NCI-H1105 (cell line): ENCODE data around the gene LRRC74B.
"Not testable (repeated sequence)": the region's sequence is repeated elsewhere in the genome, so short reads cannot be mapped to it uniquely, and the experiment has no call there.

Source experiments
- DNase-seq: peaks from one replicate; lab custom pipeline; 2025; lab: John Stamatoyannopoulos, UW

LRRC74B gene

GRCh38 chr22:21054714-21055563 is 9.2 kb downstream of the LRRC74B start:
- no peak for DNase-seq

- no peak for DNase-seq
Measured at GRCh38 chr22:21055564-21055834, 9.8 kb downstream of the LRRC74B start.

- DNase-seq: no peak
Measured at GRCh38 chr22:21055880-21056319, 10.2 kb downstream of the LRRC74B start.

- DNase-seq: not testable (repeated sequence)
Measured at GRCh38 chr22:21060363-21060762, 14.6 kb downstream of the LRRC74B start.

- DNase-seq: not testable (repeated sequence)
Measured at GRCh38 chr22:21061660-21062321, 16.0 kb downstream of the LRRC74B start.

GRCh38 chr22:21064425-21064824 is 18.7 kb downstream of the LRRC74B start:
- not testable (repeated sequence) for DNase-seq

- DNase-seq: no peak
Measured at GRCh38 chr22:21064917-21065864, 19.4 kb downstream of the LRRC74B start.

GRCh38 chr22:21067075-21067900 is 21.5 kb downstream of the LRRC74B start:
- DNase-seq: no peak

GRCh38 chr22:21067901-21068680 is 22.3 kb downstream of the LRRC74B start:
- DNase-seq: no peak

GRCh38 chr22:21068681-21069276 is 23.0 kb downstream of the LRRC74B start:
- DNase-seq: no peak

GRCh38 chr22:21069375-21069774 is 23.6 kb downstream of the LRRC74B start:
- DNase-seq: no peak

- DNase-seq: no peak
Measured at GRCh38 chr22:21070690-21071615, 25.2 kb downstream of the LRRC74B start.

- DNase-seq: not testable (repeated sequence)
Measured at GRCh38 chr22:21071796-21072195, 26.1 kb downstream of the LRRC74B start.

- DNase-seq: no peak
Measured at GRCh38 chr22:21073023-21073422, 27.3 kb downstream of the LRRC74B start.

- no peak for DNase-seq
Measured at GRCh38 chr22:21073482-21073881, 27.7 kb downstream of the LRRC74B start.

- no peak for DNase-seq
Measured at GRCh38 chr22:21074102-21074715, 28.5 kb downstream of the LRRC74B start.

GRCh38 chr22:21075516-21076138 is 29.9 kb downstream of the LRRC74B start:
- DNase-seq: no peak

- no peak for DNase-seq
Measured at GRCh38 chr22:21076912-21077625, 31.3 kb downstream of the LRRC74B start.
